Muscle layer of colon (tissue), 2 donors: ENCODE data around the gene CCDC33.
A peak's percentile ranks its signal among the peaks of the same experiment; 100 is the strongest.

ENCODE experiments used
- H3K27ac ChIP-seq: one replicate; pipeline ENCODE4 v1.7.0; 2013; ENCODE audit warnings: low read depth, mild to moderate bottlenecking, low read length, moderate library complexity
- H3K27me3 ChIP-seq, 2 donors: one replicate each; pipeline ENCODE4 v1.7.0; 2013; ENCODE audit warnings: low read length in 2 of 2, mild to moderate bottlenecking in 2 of 2; ENCODE audit not compliant: insufficient read depth in 2 of 2, control insufficient read depth in 1 of 2
- H3K36me3 ChIP-seq: one replicate; pipeline ENCODE4 v1.7.0; 2013; ENCODE audit warnings: mild to moderate bottlenecking, low read length; ENCODE audit not compliant: insufficient read depth
- H3K4me1 ChIP-seq: one replicate; pipeline ENCODE4 v1.7.0; 2013; ENCODE audit warnings: mild to moderate bottlenecking, low read length; ENCODE audit not compliant: insufficient read depth
- H3K4me3 ChIP-seq, 2 donors: one replicate each; pipeline ENCODE4 v1.7.0; 2013; ENCODE audit warnings: low read length in 2 of 2, low read depth in 1 of 2, mild to moderate bottlenecking in 1 of 2, moderate library complexity in 1 of 2
- H3K9ac ChIP-seq: one replicate; pipeline ENCODE4 v1.7.0; 2013; ENCODE audit warnings: low read length
- H3K9me3 ChIP-seq: one replicate; pipeline ENCODE4 v1.7.0; 2013; ENCODE audit warnings: mild to moderate bottlenecking, low read length
- donor health status: abdominal sarcoma.
- donor health status: Adenocarcinoma of cecum.

The CCDC33 gene

DNA sequence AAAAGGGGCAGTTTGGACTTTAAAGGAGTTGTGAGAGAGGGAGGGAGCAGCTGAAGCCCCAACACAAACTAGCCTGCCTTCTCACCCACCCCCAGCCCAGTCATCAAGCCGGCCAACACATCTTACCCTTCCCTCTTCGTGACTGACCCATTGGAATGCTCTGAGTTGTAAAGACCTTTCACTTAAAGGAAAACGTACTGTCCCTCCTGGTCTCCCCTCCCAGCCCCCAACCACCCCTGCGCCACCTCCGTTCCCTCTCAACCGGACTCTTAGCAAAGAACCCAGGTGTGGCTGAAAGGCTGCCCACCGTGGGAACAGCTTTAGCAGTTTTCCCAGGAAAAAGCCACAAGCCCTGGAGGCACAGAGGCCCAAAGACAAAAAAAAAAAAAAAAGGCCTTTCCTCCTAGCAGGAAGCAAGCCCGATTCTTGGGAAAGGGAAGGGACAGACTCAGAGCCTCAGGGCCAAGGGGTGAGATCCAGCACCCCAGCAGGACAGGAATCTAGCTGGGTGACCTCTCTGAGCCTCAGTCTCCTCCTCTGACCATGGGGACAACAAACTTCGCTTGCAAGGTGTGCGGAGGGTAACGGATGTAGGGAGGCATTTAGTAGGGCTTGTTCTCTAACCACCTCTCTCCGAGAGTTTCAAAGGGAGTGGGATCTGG is 128.9 kb downstream of the CCDC33 start:
- H3K9me3 ChIP-seq: no peaks in the 10 kb centered on the region
- no peaks in the 10 kb centered on the region for H3K36me3 ChIP-seq
- peak overlapping the region; percentile 30 to 41 for H3K4me3 ChIP-seq
- H3K4me1 ChIP-seq: no peaks in the 10 kb centered on the region
- no peak overlapping the region for H3K27ac ChIP-seq
- H3K27me3 ChIP-seq: peaks cover 0 to 19% of the 10 kb centered on the region in 2 donors
- no peak overlapping the region for H3K9ac ChIP-seq

GRCh38 chr15:74365598-74366445 is 129.7 kb downstream of the CCDC33 start:
- no peaks in the 10 kb centered on the region for H3K4me1 ChIP-seq
- no peak overlapping the region for H3K9ac ChIP-seq
- peak overlapping the region; percentile 30 to 41 for H3K4me3 ChIP-seq
- H3K36me3 ChIP-seq: no peaks in the 10 kb centered on the region
- no peak overlapping the region for H3K27ac ChIP-seq
- H3K27me3 ChIP-seq: peaks cover 0 to 19% of the 10 kb centered on the region in 2 donors
- H3K9me3 ChIP-seq: no peaks in the 10 kb centered on the region

DNA sequence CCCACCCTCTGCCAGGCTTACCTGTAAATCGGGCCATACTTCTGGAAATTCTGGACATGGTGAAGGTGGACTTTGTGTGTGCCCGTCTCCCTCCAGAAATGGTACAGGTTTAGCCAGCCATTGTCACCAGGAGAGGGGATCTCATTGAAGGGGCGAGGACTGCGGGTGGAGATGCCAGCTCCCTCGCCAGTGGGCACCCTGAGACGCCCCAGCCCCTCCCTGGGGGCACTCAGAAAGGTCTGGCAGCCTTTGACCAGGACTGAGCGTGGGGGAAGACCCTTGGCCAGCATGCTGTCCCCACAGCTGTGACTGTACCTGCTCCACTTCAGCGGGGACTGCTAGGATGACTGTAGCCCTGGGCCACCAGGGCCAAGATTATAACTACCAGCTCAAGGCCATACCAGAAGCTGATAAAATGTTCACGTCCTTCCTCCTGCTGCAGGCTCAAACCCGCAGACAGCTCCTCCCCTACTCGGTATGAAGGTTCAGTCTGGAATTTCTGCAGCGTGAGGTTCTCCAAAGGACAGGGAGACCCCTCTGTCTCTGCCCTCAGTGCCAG is 131.2 kb downstream of the CCDC33 start, which contains the start of gene CYP11A1:
Gene CYP11A1 (minus strand): TSS at position 351 of the 559 bp plus-strand sequence. CDS start 61 bp downstream, at position 290.
- H3K27me3 ChIP-seq: peaks cover 0 to 24% of the 10 kb centered on the region in 2 donors
- no peak within 1 kb of the TSS for H3K4me3 ChIP-seq
- no peak within 1 kb of the TSS for H3K9ac ChIP-seq
- H3K9me3 ChIP-seq: no peaks in the 10 kb centered on the region
- H3K36me3 ChIP-seq: no peaks in the 10 kb centered on the region
- no peak within 1 kb of the TSS for H3K27ac ChIP-seq
- no peaks in the 10 kb centered on the region for H3K4me1 ChIP-seq

DNA sequence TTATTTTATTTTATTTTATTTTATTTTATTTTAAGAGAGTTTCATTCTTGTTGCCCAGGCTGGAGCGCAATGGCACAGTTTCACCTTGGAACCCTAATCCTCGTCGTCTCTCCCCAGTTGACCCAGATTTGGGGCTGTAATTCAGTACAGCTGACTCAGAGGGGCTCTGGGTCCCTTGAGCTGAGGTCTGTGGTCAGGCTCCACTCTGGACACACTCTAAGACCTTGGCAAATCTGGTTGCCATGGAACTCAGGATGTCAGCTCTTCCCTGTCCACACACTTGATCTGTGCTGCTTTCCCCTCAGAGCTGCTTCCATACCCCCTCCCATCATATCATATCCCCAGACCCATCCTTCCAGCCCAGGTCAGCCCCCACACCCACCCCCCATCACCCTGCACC is 132.0 kb downstream of the CCDC33 start:
- H3K4me3 ChIP-seq: no peak overlapping the region
- H3K4me1 ChIP-seq: no peaks in the 10 kb centered on the region
- H3K9me3 ChIP-seq: no peaks in the 10 kb centered on the region
- no peak overlapping the region for H3K9ac ChIP-seq
- no peaks in the 10 kb centered on the region for H3K36me3 ChIP-seq
- no peak overlapping the region for H3K27ac ChIP-seq
- H3K27me3 ChIP-seq: peaks cover 0 to 24% of the 10 kb centered on the region in 2 donors

GRCh38 chr15:74369084-74369745 is 133.1 kb downstream of the CCDC33 start:
- Histone ChIP-seq H3K36me3 (no peaks in the 10 kb centered on the region), H3K27me3 (peaks cover 0 to 24% of the 10 kb centered on the region in 2 donors), H3K4me3 (no peak overlapping the region), H3K27ac (no peak overlapping the region), H3K4me1 (no peaks in the 10 kb centered on the region), H3K9me3 (no peaks in the 10 kb centered on the region), H3K9ac (no peak overlapping the region)

GRCh38 chr15:74369756-74370155 is 133.6 kb downstream of the CCDC33 start:
- Histone ChIP-seq H3K4me1 (peaks cover 5% of the 10 kb centered on the region), H3K9ac (no peak overlapping the region), H3K9me3 (no peaks in the 10 kb centered on the region), H3K27ac (no peak overlapping the region), H3K36me3 (no peaks in the 10 kb centered on the region), H3K4me3 (no peak overlapping the region), H3K27me3 (peaks cover 2 to 24% of the 10 kb centered on the region in 2 donors)

DNA sequence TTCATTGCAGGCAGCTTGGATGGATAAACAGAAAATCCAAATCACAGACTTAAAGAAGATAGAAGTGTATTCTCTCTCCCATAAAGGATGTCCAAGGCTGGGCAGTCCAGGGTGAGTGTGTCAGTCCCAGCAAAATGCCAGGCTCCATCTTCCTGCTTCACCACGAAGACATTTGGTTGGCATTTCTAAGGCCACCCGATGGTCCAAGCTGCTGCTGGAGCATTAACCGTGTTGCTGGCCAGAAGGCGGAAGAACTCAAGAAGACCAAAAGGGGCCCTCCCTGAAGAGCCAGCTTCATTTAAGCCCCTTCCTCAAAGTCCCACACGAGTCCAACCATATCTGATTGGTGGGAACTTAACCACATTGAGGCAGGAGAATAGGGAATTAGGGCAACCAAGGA is 134.3 kb downstream of the CCDC33 start:
- Histone ChIP-seq H3K9ac (no peak overlapping the region), H3K27ac (no peak overlapping the region), H3K27me3 (peaks cover 5 to 19% of the 10 kb centered on the region in 2 donors), H3K4me3 (no peak overlapping the region), H3K36me3 (no peaks in the 10 kb centered on the region), H3K9me3 (no peaks in the 10 kb centered on the region), H3K4me1 (peaks cover 10% of the 10 kb centered on the region)

DNA sequence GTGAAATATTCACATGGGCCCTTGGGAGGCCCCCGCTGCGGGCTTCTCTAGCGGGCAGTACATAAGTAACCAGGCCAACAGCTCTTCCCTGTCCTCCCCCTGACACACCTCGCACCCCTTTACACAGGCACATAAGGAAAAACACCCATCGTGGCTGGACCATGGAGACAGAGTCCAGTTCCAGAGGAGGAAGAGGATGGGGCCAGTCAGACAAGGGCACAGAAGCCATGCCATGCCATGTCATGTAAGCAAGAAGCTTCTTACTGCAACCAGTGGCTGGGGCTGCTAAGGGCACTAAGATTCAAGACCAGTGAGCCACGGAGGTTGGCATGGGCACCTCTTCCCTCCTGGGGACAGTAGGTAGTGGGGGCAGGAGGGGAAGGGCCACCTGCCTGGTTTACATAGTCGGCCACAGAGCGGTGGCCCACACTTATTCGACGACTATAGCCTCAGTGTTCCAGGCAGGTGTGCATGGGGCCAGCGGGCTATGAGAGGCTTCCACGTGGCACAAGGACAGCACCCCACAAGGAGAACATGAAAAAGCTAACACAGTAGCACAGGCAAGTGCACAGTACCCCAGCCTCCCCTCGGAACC is 137.0 kb downstream of the CCDC33 start:
- Histone ChIP-seq H3K4me1 (peaks cover 10% of the 10 kb centered on the region), H3K36me3 (no peaks in the 10 kb centered on the region), H3K9ac (no peak overlapping the region), H3K9me3 (no peaks in the 10 kb centered on the region), H3K4me3 (no peak overlapping the region), H3K27me3 (peaks cover 5 to 6% of the 10 kb centered on the region in 2 donors), H3K27ac (no peak overlapping the region)

DNA sequence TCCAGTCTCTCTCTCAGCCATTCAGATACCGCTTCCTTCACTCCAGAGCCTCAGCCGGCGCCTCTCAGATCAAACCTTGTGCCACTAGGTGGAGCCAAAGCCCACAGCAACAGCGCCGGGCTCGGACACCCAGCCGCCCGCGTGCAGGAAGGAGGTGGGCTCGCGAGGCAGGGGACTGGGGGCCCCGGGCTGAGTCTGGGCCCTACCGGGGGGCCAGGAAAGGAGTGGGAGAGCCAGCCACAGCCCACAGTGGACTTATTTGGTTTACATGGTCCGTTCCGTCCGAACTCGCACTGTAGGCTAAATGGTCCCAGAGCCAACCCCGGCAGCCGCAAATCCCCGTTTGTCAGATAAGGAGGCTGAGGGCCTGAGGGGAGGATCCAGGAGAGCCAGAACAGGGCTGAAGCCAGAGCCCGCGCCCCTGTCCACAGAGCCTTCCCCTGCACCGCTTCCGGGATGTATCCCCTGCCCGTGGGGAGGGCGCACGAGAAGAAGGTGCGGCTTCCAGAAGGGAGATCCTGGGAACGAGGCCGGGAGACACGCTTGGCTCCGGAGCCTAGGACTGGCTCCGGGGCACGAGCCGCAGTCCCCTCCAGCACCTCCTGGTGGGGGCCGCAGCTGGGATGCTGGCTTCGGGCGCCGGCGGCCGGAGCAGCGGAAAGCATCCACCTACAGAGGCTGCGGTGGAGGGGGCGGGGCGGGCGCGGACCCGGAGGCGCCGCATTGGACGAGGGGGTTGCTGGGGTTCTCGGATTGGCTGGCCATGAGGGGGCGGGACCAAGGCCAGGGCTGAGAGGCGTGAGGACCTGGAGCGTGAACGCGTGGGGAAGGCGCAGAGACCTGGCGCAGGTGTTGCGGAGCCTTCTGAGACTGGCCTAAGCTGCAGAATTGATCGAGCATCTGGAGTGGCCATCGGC is 137.9 kb downstream of the CCDC33 start:
- Histone ChIP-seq H3K4me3 (peak overlapping the region; percentile 61 to 68), H3K36me3 (no peaks in the 10 kb centered on the region), H3K9me3 (no peaks in the 10 kb centered on the region), H3K4me1 (peaks cover 10% of the 10 kb centered on the region), H3K27me3 (peaks cover 5 to 6% of the 10 kb centered on the region in 2 donors), H3K27ac (peak overlapping the region; percentile 56), H3K9ac (no peak overlapping the region)

GRCh38 chr15:74374648-74375302 is 138.6 kb downstream of the CCDC33 start:
- Histone ChIP-seq H3K27me3 (peaks cover 5 to 6% of the 10 kb centered on the region in 2 donors), H3K4me3 (peak overlapping the region in 1 of 2 donors; percentile 68), H3K9ac (no peak overlapping the region), H3K9me3 (no peaks in the 10 kb centered on the region), H3K27ac (no peak overlapping the region), H3K4me1 (peaks cover 10% of the 10 kb centered on the region), H3K36me3 (no peaks in the 10 kb centered on the region)
